Peyer's patch (tissue), 4 donors: Measurements from ENCODE around the gene CDYL. TPM values are rescaled to one million over a fixed set of nuclear protein-coding genes. Genes with fewer than 3 reads are reported as not detected.

Source experiments
- DNase-seq, 3 donors: peaks; one replicate each; pipeline ENCODE4 v3.0.0-alpha.2; 2017 to 2019
- H3K27ac ChIP-seq, 4 donors: fragments of 200-600 bp; sonication (generic); one replicate each; pipeline ENCODE4 v1.5.1; 2016 to 2019
- H3K27me3 ChIP-seq, 2 donors: fragments of 200-600 bp; sonication (generic); one replicate each; pipeline ENCODE4 v1.5.1; 2019
- H3K36me3 ChIP-seq, 3 donors: fragments of 200-600 bp; sonication (generic); one replicate each; pipeline ENCODE4 v1.5.1; 2016 to 2019
- H3K4me1 ChIP-seq, 4 donors: fragments of 200-600 bp; sonication (generic); one replicate each; pipeline ENCODE4 v1.5.1; 2016 to 2019
- H3K4me3 ChIP-seq, 4 donors: fragments of 200-600 bp; sonication (generic); 1 replicate in 3 of 4; 2 replicates in 1 of 4; pipeline ENCODE4 v1.5.1; 2016 to 2019; ENCODE audit warnings: mild to moderate bottlenecking in 1 of 4
- H3K9me3 ChIP-seq, 4 donors: fragments of 200-600 bp; sonication (generic); one replicate each; pipeline ENCODE4 v1.5.1; 2016 to 2019; ENCODE audit warnings: mild to moderate bottlenecking in 1 of 4
- CTCF ChIP-seq, 6 experiments: fragments of 450-650 bp in 4 of 6; fragments of 200-600 bp in 2 of 6; sonication (generic) in 1 of 6; IDR thresholded peaks; one replicate each; pipeline ENCODE4 v1.5.1; 2017 to 2019; ENCODE audit warnings: antibody characterized with exemption in 6 of 6, mild to moderate bottlenecking in 3 of 6, moderate library complexity in 1 of 6
- POLR2A ChIP-seq, 2 donors: fragments of 450-650 bp; IDR thresholded peaks; one replicate each; pipeline ENCODE4 v1.5.1; 2017; ENCODE audit warnings: antibody characterized with exemption in 2 of 2, mild to moderate bottlenecking in 2 of 2, moderate library complexity in 2 of 2
- total RNA-seq, 4 donors: library from RNA; depleted of rRNA; stranded (reverse); fragments of >200 nt; gene quantifications; one replicate each; pipeline ENCODE4 v1.1.0, GENCODE V29; 2016

CDYL gene
- total RNA-seq, 4 donors from 2014 or later: 31.2 to 77.6 (median 35.2) TPM

- no peak overlapping the region for H3K4me3 ChIP-seq
- no peak for TF ChIP-seq POLR2A (IDR thresholded peaks at IDR 0.05)
- TF ChIP-seq CTCF (IDR thresholded peaks at IDR 0.05): no peak
- H3K36me3 ChIP-seq: peaks cover 0 to 11% (median 0%) of the 10 kb centered on the region in 3 donors
- H3K4me1 ChIP-seq: peaks cover 0 to 9% (median 0%) of the 10 kb centered on the region in 4 donors
- no peaks in the 10 kb centered on the region for H3K9me3 ChIP-seq
- DNase-seq: peak in 1 of 3 donors; percentile 32
- H3K27ac ChIP-seq: no peak overlapping the region
- no peaks in the 10 kb centered on the region for H3K27me3 ChIP-seq
Measured at GRCh38 chr6:4902363-4902762, 126.2 kb downstream of the CDYL start.

GRCh38 chr6:4903121-4903520 is 126.9 kb downstream of the CDYL start:
- no peak for DNase-seq
- Histone ChIP-seq H3K4me3 (no peak overlapping the region), H3K27ac (no peak overlapping the region), H3K36me3 (peaks cover 0 to 8% (median 0%) of the 10 kb centered on the region in 3 donors), H3K27me3 (no peaks in the 10 kb centered on the region), H3K9me3 (no peaks in the 10 kb centered on the region), H3K4me1 (peaks cover 0 to 16% (median 0%) of the 10 kb centered on the region in 4 donors)
- TF ChIP-seq CTCF (IDR thresholded peaks at IDR 0.05): no peak
- TF ChIP-seq POLR2A (IDR thresholded peaks at IDR 0.05): no peak

- DNase-seq: no peak
- no peak overlapping the region for H3K4me3 ChIP-seq
- H3K9me3 ChIP-seq: no peaks in the 10 kb centered on the region
- H3K4me1 ChIP-seq: peaks cover 0 to 20% (median 0%) of the 10 kb centered on the region in 4 donors
- H3K36me3 ChIP-seq: peaks cover 0 to under 1% (median 0%) of the 10 kb centered on the region in 3 donors
- no peak overlapping the region for H3K27ac ChIP-seq
- TF ChIP-seq CTCF (IDR thresholded peaks at IDR 0.05) (no peak), POLR2A (IDR thresholded peaks at IDR 0.05) (no peak)
- H3K27me3 ChIP-seq: no peaks in the 10 kb centered on the region
Measured at GRCh38 chr6:4903751-4904370, 127.7 kb downstream of the CDYL start.

GRCh38 chr6:4904461-4905025 is 128.3 kb downstream of the CDYL start:
- TF ChIP-seq CTCF (IDR thresholded peaks at IDR 0.05) (no peak), POLR2A (IDR thresholded peaks at IDR 0.05) (no peak)
- Histone ChIP-seq H3K36me3 (no peaks in the 10 kb centered on the region), H3K27ac (no peak overlapping the region), H3K27me3 (no peaks in the 10 kb centered on the region), H3K9me3 (no peaks in the 10 kb centered on the region), H3K4me3 (no peak overlapping the region), H3K4me1 (peaks cover 0 to 27% (median 0%) of the 10 kb centered on the region in 4 donors)
- DNase-seq: no peak

- Histone ChIP-seq H3K4me3 (no peak overlapping the region), H3K4me1 (peaks cover 0 to 27% (median 0%) of the 10 kb centered on the region in 4 donors), H3K27me3 (no peaks in the 10 kb centered on the region), H3K36me3 (no peaks in the 10 kb centered on the region), H3K9me3 (no peaks in the 10 kb centered on the region), H3K27ac (peak overlapping the region in 1 of 4 donors; percentile 69)
- DNase-seq: no peak
- TF ChIP-seq POLR2A (IDR thresholded peaks at IDR 0.05) (no peak), CTCF (IDR thresholded peaks at IDR 0.05) (no peak)
Measured at GRCh38 chr6:4905826-4906225, 129.6 kb downstream of the CDYL start.
